HG03280 (cell line): ENCODE data around the gene F2RL3.

ENCODE experiments used
- ATAC-seq: cut with Tn5 transposase; IDR thresholded peaks from one replicate; pipeline ENCODE4 v1.9.1; 2021; ENCODE audit warnings: mild to moderate bottlenecking, moderate library complexity; ENCODE audit not compliant: unreplicated experiment

The F2RL3 gene

DNA sequence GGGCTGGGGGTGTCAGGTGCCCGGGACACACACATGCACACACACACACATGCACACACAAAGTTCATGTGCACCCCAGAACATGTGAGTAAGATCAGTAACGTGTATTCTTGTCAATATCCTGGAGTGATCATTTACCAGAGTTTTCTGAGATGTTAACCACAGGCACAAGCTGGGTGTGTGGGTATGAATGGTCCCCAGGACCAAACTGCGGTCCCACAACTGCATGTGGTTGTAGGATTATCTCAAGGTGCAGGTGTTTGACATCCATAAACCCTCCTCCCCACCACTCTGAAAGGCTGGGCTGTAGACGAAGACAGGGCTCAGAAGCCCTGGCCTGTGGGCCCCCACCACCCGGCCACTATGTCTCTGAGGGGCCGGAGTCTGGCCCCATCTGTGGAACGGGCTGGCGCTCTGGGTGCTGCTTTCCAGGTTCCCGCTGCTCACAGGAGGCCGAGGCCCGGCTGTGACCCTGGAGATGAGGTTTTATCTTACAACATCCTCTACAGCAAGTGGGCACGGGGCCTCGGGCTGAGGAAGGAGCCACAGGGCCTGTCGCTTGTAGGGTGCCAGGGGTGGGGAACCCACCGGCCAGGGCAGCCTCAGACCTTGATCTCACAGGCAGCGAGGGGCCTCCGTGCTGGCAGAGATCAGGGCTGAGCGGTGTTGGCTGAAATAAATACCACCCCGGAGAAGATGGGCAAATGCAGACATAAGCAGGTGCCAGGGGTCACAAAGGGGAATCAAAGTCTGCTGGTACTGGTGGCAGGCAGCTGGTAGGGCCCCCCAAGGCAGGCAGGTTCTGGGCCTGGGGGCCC lies 4.3 kb downstream of the F2RL3 start:
- no peak for ATAC-seq

DNA sequence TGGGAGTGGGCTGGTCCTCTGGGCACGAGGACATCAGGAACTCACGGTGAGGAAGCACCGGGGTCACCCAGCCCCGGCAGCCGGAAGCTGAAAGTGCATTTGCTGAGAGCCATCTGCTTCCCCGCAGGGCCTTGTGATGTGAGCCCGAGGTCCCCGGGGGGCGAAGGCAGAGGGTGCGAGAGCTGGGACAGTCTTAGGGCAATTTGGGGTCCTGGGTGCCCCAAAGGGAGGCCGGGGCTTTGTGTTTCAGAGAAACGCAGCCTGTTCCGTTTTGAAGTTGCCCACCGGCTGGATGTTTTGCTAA lies 4.8 kb downstream of the F2RL3 start:
- no peak for ATAC-seq

DNA sequence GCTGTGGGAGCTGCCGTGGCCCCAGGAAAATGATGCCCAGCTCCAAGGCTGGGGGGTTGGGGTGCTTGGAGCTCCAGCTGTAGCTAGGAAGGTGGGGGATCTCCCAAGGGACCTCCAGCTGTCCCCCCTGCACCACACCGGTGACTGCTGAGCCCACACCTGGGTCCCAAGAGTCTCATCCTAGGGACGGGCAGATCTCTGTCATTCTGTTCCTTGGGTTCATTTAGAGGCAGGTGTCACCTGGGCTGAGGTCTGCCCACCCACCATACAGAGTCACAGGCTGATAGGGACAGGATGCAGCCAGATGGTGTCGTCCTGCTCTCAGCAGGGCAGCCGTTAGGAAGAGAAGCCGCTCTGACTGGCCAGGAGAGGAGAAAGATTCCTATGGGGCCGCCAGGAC lies 5.3 kb downstream of the F2RL3 start:
- no peak for ATAC-seq

DNA sequence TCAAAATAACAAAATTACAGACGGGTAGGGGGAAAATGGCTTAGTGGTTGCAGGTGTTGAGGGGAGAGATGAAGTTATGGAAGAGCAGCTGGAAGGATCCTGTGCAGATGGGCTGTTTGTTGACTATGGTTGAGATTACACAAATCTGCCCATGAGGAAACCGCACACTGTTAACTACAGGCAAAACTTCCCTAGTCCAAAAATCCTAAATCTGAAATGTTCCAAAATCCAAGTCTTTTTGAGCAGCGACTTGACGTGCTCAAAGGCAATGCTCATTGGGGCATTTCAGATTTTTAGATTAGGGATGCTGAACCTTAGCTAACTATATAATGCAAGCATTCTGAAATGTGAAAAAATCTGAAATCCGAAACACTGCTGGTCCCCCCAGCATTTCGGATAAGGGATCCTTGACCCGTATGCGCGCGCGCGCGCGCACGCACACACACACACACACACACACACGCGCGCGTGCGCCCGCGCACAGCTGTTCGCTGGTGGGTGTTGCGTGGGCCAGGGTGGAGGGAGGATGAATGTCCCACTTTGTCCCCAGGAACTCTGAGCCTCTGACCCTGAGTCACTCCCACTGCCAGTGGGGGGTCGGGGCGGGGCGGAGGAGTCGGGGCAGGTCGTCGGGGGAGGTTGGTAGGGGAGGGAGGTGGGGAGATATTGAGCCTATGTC lies 6.8 kb downstream of the F2RL3 start:
- no peak for ATAC-seq

DNA sequence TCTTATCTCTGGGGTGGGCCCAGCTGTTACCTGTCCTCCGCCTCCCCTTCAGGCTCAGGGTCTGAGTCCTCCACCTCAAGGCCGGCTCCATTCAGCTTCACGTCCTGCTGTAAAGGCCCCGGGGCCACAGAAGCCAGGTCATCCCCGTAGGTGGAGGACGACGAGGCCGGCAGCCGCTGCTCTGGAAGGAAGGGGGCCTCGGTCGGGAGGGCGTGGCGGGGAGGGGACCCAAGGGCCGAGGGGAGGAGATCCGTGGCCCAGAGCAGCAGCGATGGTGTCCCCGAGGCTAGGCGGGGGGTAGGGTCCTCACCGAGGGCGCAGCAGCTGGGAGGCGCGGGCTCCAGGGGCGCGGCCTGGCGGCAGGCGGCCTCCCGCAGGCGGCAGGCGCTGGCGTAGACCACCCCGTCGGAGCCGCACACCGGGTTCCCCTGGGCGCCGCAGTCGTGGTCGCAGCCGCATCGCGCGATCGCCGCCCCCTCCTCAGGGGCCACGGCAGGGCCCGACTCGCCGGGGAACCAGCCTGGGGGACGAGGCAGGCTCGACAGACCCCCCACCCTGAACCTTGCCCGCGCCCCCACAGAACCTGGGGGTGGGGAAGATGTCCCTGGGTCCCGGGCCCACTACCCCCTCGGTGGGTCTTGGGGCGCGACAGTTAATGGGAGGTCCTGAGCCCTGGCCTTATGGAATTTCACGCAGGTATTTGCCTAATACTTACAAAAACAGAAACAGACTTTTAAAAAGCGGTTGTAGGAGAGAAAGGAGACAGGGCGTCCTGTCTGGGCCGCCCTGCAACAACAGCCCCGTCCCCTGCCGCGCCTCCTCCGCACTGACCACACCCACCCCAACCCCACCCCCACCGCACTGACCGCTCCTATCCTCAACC lies 7.6 kb downstream of the F2RL3 start:
- peak; percentile 43 for ATAC-seq

DNA sequence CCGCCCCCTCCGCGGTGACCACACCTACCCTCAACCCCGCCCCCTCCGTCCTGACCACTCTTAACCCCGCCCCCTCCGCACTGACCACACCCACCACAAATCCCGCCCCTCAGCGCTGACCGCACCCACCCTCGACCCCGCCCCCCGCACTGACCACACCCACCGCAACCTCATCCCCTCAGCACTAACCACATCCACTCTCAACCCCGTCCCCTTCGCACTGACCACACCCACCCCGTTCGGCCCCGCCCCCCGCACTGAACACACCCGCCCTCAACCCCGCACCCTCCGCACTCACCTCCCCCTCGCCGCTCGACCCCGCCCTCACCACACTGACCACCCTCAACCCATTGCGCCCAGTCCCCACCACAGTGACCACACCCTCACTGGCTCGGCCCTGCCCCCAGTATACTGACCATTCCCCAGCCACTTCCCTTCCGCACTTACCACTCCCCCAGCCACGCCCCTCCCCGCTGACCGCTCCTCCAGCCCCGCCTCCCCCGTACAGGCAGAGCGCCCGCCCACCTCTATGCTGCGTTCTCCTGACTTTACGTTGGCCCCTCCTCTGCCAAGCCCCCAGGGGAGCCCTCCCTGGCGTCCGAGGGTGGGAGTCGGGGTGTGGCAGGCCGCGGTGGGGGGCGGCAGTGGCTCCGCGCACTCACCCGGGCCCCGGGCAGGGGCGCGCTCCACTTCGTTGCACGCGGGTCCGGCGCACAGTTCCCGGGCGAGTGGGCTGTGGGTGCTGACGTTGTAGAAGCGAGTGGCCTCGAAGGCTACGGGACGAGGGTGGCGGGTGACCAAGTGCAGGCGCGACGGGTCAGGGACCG lies 8.4 kb downstream of the F2RL3 start:
- peak; percentile 51 for ATAC-seq

DNA sequence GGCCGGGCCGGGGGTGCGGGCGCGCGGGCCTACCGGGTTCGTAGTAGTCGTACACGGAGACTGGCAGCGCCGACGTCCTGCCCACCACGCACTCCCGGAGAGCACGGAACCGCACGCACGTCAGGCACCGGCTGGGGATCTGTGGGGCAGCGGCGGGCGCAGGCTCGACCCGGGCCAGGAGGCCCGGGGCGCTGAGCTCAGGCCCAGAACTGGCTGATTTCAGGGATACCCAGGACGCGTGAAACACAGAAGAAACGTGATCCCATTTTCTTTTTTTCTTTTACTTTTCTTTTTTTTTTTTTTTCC lies 9.0 kb downstream of the F2RL3 start:
- no peak for ATAC-seq

DNA sequence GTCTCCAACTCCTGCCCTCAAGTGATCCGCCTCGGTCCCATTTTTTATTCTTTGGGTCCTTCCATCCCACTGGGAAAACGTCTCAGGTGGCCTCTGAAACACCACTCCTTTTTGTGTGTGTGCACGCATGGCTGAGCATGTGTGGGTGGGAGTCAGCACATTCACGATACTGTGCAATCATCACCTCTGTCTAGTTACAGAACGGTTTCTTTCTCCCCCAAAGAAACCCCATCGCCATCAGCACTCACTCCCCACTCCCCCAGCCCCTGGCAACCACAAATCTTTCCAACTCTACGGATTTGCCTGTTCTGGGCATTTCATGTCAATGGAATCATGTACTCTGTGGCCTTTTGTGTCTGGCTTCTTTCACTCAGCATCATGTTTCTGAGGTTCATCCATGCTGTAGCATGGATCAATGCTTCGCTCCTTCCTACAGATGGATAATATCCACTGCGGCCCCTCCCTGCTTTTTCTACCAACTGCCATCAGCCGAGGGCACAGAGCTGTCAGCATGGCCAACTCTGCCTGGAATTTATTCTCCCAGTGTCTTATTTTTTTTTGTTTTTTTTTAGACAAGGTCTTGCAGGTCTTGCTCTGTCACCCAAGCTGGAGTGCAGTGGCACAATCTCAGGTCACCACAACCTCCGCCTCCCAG lies 9.7 kb downstream of the F2RL3 start:
- no peak for ATAC-seq

DNA sequence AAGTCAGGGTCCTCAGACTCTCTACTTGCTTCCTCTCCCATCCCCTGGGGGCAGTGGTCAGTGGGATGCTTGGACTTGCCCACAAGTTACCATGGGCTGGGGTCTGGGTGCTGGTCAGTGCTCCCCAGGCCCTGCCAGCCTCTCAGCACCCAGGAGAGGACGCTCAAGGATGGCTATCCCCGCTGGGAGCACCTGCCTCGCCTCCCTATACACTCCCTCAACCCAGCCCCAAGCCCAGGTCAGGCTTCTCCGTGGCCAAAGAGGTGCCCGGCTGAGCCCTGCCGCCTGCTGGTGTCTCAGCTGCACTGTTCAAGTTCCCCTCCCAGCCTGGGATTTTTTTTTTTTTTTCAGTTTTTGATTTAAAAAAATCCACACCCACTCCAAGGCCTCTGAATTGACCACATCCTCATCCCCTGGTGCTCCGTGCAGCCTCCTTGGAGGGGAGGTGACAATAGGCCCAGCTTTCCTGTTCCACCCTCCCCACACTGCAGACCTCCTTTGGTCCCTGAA lies 10.8 kb downstream of the F2RL3 start:
- no peak for ATAC-seq

DNA sequence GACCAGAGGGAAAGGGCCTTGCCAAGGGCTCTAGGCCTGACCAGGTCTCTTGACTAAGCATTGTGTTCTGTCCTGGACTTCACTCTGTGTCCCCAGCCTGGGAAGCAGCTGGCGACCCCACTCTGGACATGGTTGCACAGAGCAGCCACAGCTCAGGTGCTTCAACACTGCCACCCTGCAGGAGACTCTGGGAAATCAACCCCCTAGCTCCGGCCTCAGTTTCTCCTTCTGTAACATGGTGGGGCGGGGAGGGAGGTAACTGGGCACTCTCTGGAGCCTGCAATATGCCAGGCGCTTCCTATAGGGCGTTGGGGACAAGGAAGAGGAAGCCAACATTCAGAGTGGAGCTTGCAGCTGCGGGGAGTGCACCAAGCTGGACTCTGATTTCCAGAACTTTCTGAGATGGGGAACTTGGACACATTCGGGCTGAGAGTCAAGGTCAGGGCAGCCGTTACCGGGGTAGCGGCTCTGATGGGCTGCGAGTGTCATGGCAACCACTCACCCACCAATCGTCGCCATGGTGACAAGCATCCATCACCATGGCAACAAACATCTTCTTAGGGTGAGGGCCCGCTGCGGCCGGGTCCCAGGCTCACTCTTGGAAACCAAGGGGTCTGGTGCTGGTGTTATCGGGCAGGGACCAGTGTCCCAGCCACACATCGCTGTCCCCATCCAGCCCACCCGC lies 12.8 kb downstream of the F2RL3 start:
- ATAC-seq = no peak

DNA sequence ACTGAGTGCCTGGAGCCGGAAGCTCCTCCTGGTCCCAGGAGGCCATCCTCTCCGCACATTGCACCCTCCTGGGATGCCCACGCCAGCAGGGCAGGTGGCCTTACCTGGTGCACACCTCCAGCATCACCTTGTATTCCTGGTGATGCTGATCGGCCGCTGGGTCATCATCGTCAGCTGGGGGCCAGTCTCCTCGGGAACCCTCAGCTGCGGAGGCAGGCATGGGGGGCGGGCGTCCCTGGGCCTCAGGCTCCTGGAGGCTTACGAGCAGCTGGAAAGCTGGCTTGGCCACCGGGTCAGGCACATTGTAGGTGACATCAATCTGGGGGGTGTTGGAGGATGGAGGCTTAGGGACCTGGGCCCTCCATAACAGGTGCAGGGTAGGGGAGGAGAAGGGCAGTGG lies 13.7 kb downstream of the F2RL3 start:
- no peak for ATAC-seq

DNA sequence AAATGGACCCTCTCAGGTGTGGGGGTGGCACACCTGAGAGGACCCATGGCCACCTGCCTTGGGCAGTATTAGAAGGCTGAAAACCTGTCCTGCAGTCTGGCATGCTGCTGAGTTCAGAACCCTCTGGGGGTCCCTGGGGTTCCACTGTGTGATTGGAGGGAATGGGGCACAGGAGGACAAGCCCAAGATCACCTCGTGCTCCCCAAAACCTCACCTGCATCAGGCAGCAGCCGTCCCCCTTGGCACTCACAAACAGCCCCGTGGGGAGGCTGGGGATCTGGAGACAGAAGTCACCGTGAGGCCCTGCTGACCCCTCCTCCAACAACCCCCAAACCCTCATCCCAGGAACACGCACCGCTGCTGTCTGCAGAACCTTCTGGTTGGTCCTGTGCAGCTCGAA lies 14.5 kb downstream of the F2RL3 start:
- no peak for ATAC-seq

DNA sequence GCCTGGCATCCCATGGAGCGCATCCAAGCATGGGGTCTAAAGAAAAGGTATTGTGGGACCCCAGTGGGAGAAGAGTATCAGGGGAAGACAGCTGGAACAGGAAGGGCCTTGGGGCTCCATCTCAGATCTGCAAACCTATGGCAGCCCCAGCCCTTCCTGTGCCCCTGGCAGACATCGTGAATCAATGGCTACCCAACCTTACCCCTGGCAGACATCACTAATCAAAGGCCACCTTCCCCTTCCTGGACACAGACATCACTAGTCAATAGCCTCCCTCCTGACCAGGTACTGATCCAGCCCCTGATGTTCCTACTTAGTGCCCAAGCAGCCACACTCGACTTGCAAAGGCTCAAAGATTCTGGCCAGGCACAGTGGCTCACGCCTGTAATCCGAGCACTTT lies 15.8 kb downstream of the F2RL3 start:
- no peak for ATAC-seq

DNA sequence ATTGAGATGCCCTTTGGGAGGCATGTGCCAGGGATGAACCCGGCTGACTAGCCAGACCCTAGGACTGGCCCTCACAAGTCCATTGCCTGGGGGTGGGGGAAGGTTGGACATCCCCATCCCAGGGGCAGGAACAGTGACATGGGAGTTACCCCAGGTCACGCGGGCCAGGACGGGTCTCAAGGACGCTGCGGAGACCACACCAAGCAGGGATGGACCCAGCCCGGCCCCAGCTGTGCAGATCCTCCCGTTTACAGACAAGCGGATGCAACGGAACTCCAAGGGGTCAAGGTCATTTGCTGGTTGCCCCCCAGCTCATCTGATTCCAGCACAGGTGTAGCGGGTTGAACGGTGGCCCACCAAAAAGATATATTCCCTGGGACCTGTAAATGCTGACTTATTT lies 20.0 kb downstream of the F2RL3 start:
- no peak for ATAC-seq

DNA sequence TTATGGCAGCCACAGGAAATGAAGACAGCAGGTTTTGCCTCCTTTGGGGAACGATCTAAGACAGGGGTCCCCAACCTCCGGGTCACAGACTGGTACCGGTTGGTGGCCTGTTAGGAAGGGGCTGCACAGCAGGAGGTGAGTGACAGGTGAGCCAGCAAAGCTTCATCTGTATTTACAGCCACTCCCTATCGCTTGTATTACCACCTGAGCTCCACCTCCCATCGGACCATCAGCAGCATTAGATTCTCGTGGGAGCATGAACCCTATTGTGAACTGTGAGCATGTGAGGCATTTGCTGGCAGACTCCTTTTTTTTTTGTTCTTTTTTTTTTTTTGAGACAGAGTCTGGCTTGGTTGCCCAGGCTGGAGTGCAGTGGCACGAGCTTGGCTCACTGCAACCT lies 22.2 kb downstream of the F2RL3 start:
- ATAC-seq = no peak

DNA sequence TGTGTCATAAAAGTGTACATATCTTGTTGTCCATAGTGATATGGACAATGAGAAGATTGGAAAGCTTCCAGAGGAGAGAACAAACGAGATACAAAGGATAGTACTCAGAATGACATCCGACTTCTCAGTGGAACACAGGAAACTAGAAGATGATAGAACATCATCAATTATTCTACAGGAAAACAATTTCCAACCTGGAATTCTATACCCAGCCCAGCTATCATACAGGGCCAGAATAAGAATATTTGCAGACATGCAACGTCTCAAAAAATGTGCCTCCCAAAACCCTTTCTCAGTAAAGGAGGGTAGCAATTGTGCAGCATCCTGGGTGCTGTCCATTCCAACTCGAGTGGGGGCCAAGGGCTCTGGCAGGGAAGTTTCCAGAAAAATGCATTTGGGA lies 24.0 kb downstream of the F2RL3 start:
- ATAC-seq = no peak

DNA sequence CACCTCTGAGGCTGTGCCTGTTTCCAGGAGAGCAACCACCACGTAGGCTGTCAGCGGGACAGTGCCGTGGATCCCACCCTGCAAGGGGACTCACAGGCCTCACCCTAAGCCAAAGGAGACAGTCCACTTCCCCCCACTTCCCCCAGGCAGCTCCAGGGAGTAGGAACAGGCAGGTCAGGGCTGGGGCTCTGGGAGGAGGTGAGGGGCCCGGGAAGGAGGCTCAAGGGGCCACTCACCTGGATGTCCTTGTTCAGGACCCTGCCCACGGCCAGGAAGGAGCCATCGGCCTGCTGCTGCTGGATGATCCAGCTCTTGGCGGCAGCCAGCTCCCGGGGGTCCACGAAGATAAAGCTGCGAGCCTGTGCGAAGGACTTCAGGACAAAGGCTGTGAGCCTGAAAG lies 25.6 kb downstream of the F2RL3 start:
- ATAC-seq = no peak

DNA sequence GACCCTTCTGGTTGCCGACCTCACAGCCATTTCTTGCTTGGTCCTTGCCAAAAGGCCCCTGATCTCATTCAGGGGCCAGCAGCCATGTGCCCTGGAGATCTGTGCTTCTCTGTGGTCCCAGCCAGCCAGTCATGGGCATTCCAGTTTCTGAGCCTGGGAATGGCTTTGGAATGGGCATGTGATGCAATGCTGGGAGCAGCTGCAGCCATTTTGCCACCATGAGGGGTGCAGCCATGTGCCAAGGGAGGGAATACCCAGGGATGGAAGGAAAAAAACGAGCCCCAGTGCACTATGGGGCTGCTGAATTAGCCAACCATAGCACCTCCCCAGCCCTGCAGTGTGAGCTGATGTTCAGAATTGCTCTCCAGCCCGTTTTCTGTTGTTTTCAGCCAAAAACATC lies 26.3 kb downstream of the F2RL3 start:
- no peak for ATAC-seq

DNA sequence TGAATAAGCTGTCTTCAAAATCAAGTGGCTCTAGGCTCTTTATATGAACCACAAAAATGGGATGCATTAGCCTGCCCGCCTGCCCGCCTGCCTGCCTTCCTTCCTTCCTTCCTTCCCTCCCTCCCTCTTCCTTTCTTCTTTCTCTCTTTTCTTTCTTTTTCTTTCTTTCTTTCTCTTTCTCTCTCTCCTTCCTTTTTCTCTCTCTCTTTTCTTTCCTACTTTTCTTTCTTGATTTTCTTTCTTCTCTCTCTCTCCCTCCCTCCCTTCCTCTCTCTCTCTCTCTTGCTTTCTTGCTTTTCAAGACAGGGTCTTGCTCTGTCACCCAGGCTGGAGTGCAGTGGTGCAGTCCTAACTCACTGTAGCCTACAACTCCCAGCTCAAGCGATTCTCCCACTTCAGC lies 26.9 kb downstream of the F2RL3 start:
- ATAC-seq = no peak

DNA sequence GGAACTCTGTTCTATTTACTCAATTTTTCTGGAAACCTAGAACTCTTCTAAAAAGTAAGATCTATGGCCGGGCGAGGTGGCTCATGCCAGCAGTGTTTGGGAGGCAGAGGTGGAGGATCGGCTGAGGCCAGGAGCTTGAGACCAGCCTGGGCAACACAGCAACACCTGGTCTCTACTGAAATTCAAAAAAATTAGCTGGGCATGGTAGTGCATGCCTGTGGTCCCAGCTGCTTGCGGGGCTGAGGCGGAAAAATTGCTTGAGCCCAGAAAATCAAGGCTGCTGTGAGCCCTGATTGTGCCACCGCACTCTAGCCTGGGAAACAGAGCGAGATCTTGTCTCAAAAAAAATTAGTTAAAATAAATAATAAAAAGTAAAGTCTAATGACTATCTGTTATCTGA lies 28.6 kb downstream of the F2RL3 start:
- ATAC-seq = no peak
